Mammary epithelial cell (primary cell): Measurements from ENCODE around the gene SPIRE1.

Experiments
- EZH2 ChIP-seq: IDR thresholded peaks from 2 replicates; pipeline ENCODE4 v1.6.1; 2012; ENCODE audit warnings: low read length, inconsistent platforms, borderline replicate concordance
- TF ChIP-seq, protein P1 (sequence below), 2 donors: IDR thresholded peaks in 1 of 2; conservative IDR thresholded peaks in 1 of 2; 2 replicates each; pipeline ENCODE4 v1.5.1; 2011 to 2012; ENCODE audit warnings: inconsistent platforms in 2 of 2, low read length in 2 of 2, mild to moderate bottlenecking in 2 of 2, control low read depth in 1 of 2, low read depth in 1 of 2; ENCODE audit not compliant: insufficient read depth in 1 of 2; ENCODE audit errors: extremely low read depth in 1 of 2

DNA sequence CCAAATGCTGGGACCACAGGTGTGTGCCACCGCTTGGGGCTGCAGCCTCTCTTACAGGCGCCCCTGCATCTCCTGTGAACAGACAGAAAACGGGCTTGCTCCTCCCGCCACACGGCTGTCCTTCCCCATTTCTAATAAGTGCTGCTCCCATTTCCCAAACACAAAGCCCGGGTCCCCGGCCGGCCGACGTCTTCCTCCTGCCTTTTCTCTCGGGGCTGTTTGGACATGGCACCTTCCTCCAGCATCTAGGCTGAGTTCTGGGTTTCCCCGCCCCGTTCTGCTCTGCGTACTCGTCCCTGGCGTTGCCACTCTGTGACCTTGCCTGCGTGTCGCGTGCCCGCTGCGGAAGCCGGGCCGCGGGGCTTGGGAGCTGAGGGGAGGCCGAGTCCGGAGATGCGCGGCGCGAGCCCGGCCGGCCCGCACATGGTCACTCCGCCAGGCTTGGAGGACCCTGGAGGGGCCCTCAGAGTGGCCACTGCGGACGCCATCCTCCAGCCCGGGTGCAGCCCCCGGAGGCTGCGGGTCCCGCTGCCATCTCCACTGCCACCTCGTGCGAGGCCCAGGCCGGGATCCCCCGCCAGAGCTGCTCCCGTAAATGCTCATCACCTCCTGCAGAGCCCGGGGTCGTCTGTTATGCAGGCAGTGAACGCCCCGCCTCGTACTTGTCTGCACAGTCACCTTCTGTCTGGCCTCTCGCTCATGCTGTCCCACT, 223.9 kb downstream of the SPIRE1 start:
- TF ChIP-seq, protein P1, sequence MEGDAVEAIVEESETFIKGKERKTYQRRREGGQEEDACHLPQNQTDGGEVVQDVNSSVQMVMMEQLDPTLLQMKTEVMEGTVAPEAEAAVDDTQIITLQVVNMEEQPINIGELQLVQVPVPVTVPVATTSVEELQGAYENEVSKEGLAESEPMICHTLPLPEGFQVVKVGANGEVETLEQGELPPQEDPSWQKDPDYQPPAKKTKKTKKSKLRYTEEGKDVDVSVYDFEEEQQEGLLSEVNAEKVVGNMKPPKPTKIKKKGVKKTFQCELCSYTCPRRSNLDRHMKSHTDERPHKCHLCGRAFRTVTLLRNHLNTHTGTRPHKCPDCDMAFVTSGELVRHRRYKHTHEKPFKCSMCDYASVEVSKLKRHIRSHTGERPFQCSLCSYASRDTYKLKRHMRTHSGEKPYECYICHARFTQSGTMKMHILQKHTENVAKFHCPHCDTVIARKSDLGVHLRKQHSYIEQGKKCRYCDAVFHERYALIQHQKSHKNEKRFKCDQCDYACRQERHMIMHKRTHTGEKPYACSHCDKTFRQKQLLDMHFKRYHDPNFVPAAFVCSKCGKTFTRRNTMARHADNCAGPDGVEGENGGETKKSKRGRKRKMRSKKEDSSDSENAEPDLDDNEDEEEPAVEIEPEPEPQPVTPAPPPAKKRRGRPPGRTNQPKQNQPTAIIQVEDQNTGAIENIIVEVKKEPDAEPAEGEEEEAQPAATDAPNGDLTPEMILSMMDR (conservative IDR thresholded peaks at IDR 0.05 in 1 of 2, IDR thresholded peaks at IDR 0.05 in 1 of 2; ENCODE audit: extremely low read depth in 1 of 2, insufficient read depth in 1 of 2, low read depth in 1 of 2, low read length in 2 of 2): no peak
- TF ChIP-seq EZH2: no peak
